Panc1 (cell line): ENCODE measurements around the gene IL1RAPL1. TPM values are rescaled to one million over a fixed set of nuclear protein-coding genes. Genes with fewer than 3 reads are reported as not detected.

Experiments
- ATAC-seq: fragments of 200-7000 bp; cut with Tn5 transposase; 2 replicates; pipeline ENCODE4 v1.9.1; 2020; ENCODE audit warnings: mild to moderate bottlenecking, moderate library complexity
- BruUV-seq: library from RNA; stranded (reverse); fragments of 400-500 nt; replicated peaks from 2 replicates; lab custom pipeline; 2021; lab: Mats Ljungman, UMichigan
- CTCF ChIA-PET: fragments of 300-600 bp; sonication (Branson Sonifier 250); formaldehyde crosslinking; loops from one replicate; lab custom pipeline; 2022; ENCODE audit warnings: antibody characterized with exemption; lab: Charles Lee
- POLR2A ChIA-PET: fragments of 300-600 bp; sonication (Branson Sonifier 250); formaldehyde crosslinking; loops from one replicate; lab custom pipeline; 2022; ENCODE audit warnings: antibody characterized with exemption; lab: Charles Lee
- DNase-seq: peaks from one replicate; pipeline ENCODE4 v3.0.0-alpha.2; 2010; ENCODE audit warnings: low read depth, low spot score
- H3K27ac ChIP-seq: 2 replicates; pipeline ENCODE4 v1.5.1; 2011; ENCODE audit warnings: mild to moderate bottlenecking, low read length, inconsistent platforms
- H3K27me3 ChIP-seq: fragments of 200-500 bp; sonication (Bioruptor generic); 2 replicates; pipeline ENCODE4 v1.6.0; 2014; ENCODE audit warnings: low read length, inconsistent platforms; ENCODE audit not compliant: control insufficient read depth, insufficient read depth
- H3K36me3 ChIP-seq: fragments of 200-500 bp; sonication (Bioruptor generic); 2 replicates; pipeline ENCODE4 v1.5.1; 2014; ENCODE audit warnings: inconsistent platforms, mild to moderate bottlenecking, low read length, moderate library complexity; ENCODE audit not compliant: control insufficient read depth, insufficient read depth
- H3K4me1 ChIP-seq: 2 replicates; pipeline ENCODE4 v1.5.1; 2011; ENCODE audit warnings: inconsistent platforms, mild to moderate bottlenecking, low read length, moderate library complexity; ENCODE audit not compliant: control insufficient read depth, insufficient read depth
- H3K4me3 ChIP-seq, 2 experiments: 2 replicates each; pipeline ENCODE4 v1.5.1; 2011 to 2012; ENCODE audit warnings: low read depth in 2 of 2, low read length in 2 of 2, mild to moderate bottlenecking in 2 of 2, inconsistent platforms in 1 of 2, moderate library complexity in 1 of 2
- H3K9me3 ChIP-seq: fragments of 200-500 bp; sonication (Bioruptor generic); 2 replicates; pipeline ENCODE4 v1.5.1; 2014; ENCODE audit warnings: low read depth, mild to moderate bottlenecking, inconsistent platforms, low read length, moderate library complexity; ENCODE audit not compliant: control insufficient read depth, insufficient read depth
- CTCF ChIP-seq: fragments of 450-650 bp; IDR thresholded peaks from 2 replicates; pipeline ENCODE4 v1.5.1; 2017; ENCODE audit warnings: mild to moderate bottlenecking
- POLR2AphosphoS5 ChIP-seq: IDR thresholded peaks from 2 replicates; pipeline ENCODE4 v1.6.1; 2012; ENCODE audit warnings: mild to moderate bottlenecking, low read depth, low read length, moderate library complexity
- SIN3A ChIP-seq: IDR thresholded peaks from 2 replicates; pipeline ENCODE4 v1.6.1; 2012; ENCODE audit warnings: low read depth, mild to moderate bottlenecking, low read length, moderate library complexity, borderline replicate concordance; ENCODE audit not compliant: insufficient read depth
- TCF7L2 ChIP-seq: IDR thresholded peaks from 2 replicates; pipeline ENCODE4 v1.6.1; 2011; ENCODE audit warnings: mild to moderate bottlenecking, low read depth, low read length, inconsistent platforms
- in situ Hi-C: cut with HindIII; loops from 2 replicates; pipeline ENCODE4 v1.10.0; 2016; ENCODE audit warnings: low sequenced_read_pairs, low pct_unique_long_range_greater_than_20kb
- intact Hi-C: fragments of 100-400 bp; cut with micrococcal nuclease; formaldehyde crosslinking; loops from one replicate; pipeline ENCODE4 v1.10.0; 2022; ENCODE audit not compliant: unreplicated experiment
- total RNA-seq: library from RNA; stranded (reverse); gene quantifications from one replicate; pipeline ENCODE4 v1.2.1, GENCODE V29; 2021; ENCODE audit not compliant: unreplicated experiment
- TF ChIP-seq, protein P1 (sequence below), 2 experiments: IDR thresholded peaks; 2 replicates each; pipeline ENCODE4 v1.6.1; 2011 to 2012; ENCODE audit warnings: low read depth in 2 of 2, control low read depth in 1 of 2, low read length in 1 of 2, mild to moderate bottlenecking in 1 of 2, moderate library complexity in 1 of 2; ENCODE audit not compliant: insufficient read depth in 1 of 2

IL1RAPL1 gene
- total RNA-seq, 1 experiment from 2014 or later, result 0.59 TPM

GRCh38 chrX:28851871-28852270, 264.6 kb downstream of the IL1RAPL1 start:
- in situ Hi-C loops, result no loop called here
- POLR2A ChIA-PET, result no interaction called here
- intact Hi-C loops, result no loop called here

GRCh38 chrX:28854637-28855036, 267.4 kb downstream of the IL1RAPL1 start:
- in situ Hi-C loops (no loop called here), intact Hi-C loops (no loop called here)
- no peak for DNase-seq
- Histone ChIP-seq H3K36me3 (no peaks in the 10 kb centered on the region), H3K27ac (no peak overlapping the region), H3K4me1 (no peaks in the 10 kb centered on the region), H3K27me3 (no peaks in the 10 kb centered on the region), H3K9me3 (no peaks in the 10 kb centered on the region), H3K4me3 (no peak overlapping the region)
- no peak for ATAC-seq
- no peak for TF ChIP-seq SIN3A
- TF ChIP-seq, protein P1, sequence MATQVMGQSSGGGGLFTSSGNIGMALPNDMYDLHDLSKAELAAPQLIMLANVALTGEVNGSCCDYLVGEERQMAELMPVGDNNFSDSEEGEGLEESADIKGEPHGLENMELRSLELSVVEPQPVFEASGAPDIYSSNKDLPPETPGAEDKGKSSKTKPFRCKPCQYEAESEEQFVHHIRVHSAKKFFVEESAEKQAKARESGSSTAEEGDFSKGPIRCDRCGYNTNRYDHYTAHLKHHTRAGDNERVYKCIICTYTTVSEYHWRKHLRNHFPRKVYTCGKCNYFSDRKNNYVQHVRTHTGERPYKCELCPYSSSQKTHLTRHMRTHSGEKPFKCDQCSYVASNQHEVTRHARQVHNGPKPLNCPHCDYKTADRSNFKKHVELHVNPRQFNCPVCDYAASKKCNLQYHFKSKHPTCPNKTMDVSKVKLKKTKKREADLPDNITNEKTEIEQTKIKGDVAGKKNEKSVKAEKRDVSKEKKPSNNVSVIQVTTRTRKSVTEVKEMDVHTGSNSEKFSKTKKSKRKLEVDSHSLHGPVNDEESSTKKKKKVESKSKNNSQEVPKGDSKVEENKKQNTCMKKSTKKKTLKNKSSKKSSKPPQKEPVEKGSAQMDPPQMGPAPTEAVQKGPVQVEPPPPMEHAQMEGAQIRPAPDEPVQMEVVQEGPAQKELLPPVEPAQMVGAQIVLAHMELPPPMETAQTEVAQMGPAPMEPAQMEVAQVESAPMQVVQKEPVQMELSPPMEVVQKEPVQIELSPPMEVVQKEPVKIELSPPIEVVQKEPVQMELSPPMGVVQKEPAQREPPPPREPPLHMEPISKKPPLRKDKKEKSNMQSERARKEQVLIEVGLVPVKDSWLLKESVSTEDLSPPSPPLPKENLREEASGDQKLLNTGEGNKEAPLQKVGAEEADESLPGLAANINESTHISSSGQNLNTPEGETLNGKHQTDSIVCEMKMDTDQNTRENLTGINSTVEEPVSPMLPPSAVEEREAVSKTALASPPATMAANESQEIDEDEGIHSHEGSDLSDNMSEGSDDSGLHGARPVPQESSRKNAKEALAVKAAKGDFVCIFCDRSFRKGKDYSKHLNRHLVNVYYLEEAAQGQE (IDR thresholded peaks at IDR 0.05; ENCODE audit: insufficient read depth in 1 of 2, low read depth in 2 of 2, low read length in 1 of 2), result no peak
- TF ChIP-seq POLR2AphosphoS5, result no peak
- no peak for TF ChIP-seq CTCF
- TF ChIP-seq TCF7L2, result no peak
- CTCF ChIA-PET, result no interaction called here
- no TSS peak for BruUV-seq
- POLR2A ChIA-PET, result no interaction called here

More at GRCh38 chrX:28851871-28852270, 264.6 kb downstream of the IL1RAPL1 start:
- no peaks in the 10 kb centered on the region for H3K27me3 ChIP-seq
- DNase-seq (no peak), ATAC-seq (no peak)
- H3K4me3 ChIP-seq, result no peak overlapping the region
- no TSS peak for BruUV-seq
- H3K4me1 ChIP-seq, result no peaks in the 10 kb centered on the region
- H3K27ac ChIP-seq, result no peak overlapping the region
- CTCF ChIA-PET, result no interaction called here
- H3K9me3 ChIP-seq, result no peaks in the 10 kb centered on the region
- no peaks in the 10 kb centered on the region for H3K36me3 ChIP-seq
- TF ChIP-seq SIN3A (no peak), TCF7L2 (no peak), POLR2AphosphoS5 (no peak)
- TF ChIP-seq, protein P1 (IDR thresholded peaks at IDR 0.05; ENCODE audit: insufficient read depth in 1 of 2, low read depth in 2 of 2, low read length in 1 of 2), result no peak
